Fibroblast of the aortic adventitia (primary cell): ENCODE data around the gene ZDHHC7. TPM values are rescaled to one million over a fixed set of nuclear protein-coding genes. Genes with fewer than 3 reads are reported as not detected.

Experiments used
- DNase-seq: peaks from one replicate; pipeline ENCODE4 v3.0.0-alpha.2; 2010; ENCODE audit warnings: low read depth
- H3K4me3 ChIP-seq: 2 replicates; pipeline ENCODE4 v1.5.1; 2011; ENCODE audit warnings: low read depth, mild to moderate bottlenecking, control low read depth, low read length, moderate library complexity
- CTCF ChIP-seq: IDR thresholded peaks from 2 replicates; pipeline ENCODE4 v1.5.1; 2011; ENCODE audit warnings: mild to moderate bottlenecking, low read length, control low read depth, inconsistent platforms; ENCODE audit not compliant: insufficient read depth
- total RNA-seq: library from RNA; depleted of rRNA; stranded (reverse); fragments of >200 nt; gene quantifications from 2 replicates; pipeline ENCODE4 v1.2.3, GENCODE V29; 2012; ENCODE audit warnings: low replicate concordance

The ZDHHC7 gene
- total RNA-seq, 1 donor = 82.5 TPM

DNA sequence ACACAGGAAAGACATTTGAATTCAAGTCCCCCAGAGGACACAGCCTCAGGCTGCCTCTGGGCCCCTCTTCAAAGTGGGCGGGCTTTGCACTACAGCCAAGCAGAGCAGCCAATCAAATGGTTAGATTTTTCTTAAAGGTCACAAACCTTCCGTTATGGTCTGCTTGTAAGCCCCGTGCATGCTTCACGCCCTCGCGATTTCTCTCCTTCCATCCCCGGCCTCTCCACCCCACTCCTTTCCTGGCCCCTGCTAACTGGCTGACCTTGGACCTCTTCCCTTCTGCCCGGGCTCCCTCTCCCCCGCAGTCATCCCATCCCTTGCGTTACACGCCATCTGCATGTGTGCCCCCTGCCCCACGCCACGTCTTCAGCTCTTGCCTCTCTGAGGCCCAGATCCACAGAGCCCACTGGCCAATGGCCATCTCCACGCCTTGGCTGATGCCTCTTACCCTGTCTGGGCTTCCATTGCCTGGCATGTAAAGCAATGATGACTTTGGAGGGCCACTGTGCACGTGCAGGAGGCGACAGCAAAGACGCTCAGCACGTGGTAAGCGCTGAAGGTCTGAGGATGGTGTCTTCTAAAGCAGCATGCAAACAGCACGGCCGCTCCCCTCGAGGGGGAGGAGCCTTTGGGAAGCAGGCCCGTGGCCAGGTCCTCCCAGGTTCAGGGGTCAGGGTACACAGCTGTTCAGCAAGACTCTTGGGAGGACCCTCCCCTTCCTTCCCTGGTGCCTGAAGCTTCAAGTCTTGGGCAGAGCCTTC, 86.8 kb downstream of the ZDHHC7 start:
- H3K4me3 ChIP-seq = no peak overlapping the region
- TF ChIP-seq CTCF = no peak
- no peak for DNase-seq

Other genes with a start within 250 kb of the ZDHHC7 start
- 0.99 and 29.3 TPM in 2 replicates for gene CRISPLD2, start 191.6 kb downstream of the ZDHHC7 start, total RNA-seq
- gene KIAA0513, start 16.3 kb upstream of the ZDHHC7 start, total RNA-seq = 21.5 and 28.3 TPM in 2 replicates
- not detected in 2 replicates for gene CIBAR2, start 100.9 kb upstream of the ZDHHC7 start, total RNA-seq